ENCODE measurements around the gene MRPL21.
A peak's percentile ranks its signal among the peaks of the same experiment; 100 is the strongest.

MRPL21 gene

DNA sequence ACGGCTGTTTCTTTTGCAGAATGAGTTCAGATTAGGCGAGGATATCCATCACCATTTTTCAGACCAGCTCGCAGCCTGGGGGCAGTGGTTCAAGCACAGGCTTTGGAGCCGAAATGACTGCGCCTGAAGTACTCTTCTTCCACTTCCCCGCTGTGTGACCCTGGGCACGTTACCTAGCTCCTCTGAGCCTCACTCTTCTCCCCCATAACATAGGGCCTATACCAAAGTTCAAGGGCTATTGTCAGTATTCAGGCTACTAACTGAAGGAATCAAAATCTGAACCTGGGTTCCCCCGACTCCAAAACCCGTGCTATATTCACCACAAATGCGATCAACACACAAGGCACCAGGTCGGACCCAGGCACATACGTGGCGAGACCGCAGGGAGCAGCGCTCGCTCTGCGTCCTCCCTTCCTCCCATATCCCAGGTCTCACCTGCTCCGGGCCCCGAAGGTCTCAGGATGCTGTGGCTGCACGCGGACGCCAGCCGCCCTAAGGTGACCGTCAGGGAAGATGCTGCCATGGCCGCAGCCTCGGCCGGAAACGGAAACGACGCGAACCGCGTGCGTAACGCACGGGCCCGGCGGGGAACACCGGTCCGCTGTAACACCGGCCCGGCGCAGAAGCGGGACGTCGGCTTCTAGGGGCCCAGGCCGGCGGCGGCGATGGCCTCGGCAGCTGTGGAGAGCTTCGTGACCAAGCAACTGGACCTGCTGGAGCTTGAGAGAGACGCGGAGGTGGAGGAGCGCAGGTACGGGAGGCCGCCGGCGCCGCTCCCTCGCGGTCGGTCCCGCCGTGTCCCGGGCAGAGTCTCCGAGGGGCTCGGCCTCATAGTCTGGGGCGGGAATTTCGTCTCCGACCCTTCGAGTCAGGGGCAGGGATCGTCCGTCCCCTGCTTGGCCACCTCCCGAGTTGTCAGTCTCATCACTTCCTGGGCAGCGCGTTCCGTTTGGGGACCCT is at the start of gene MRPL21, which contains the start of gene IGHMBP2:
Gene MRPL21 (minus strand): TSS at position 545 of the 960 bp plus-strand sequence. CDS start 22 bp downstream, at position 523.
Gene IGHMBP2 (plus strand): TSS at position 604 of the 960 bp plus-strand sequence. CDS start 62 bp downstream, at position 666.
- DNase-seq, result peak; percentile 95

DNA sequence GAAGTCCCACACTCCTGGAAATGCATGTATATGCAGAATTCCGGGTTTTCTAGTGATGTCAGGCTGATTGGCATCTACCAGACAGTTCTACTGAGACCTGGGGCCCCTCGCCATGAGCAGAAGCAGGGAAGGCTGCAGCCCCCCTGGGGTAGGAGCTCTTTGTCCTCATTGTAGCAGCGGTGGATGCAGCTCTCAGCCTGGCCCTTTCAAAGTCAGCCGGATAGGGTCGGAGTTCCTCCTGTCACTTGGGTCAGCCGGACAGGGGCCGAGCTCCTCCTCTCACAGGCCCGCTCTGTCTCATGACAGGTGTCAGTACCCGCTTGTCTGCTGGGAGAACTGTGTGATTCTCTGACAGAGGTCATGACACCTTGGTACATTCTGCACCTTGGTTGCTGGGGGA is 47.1 kb upstream of the MRPL21 start:
- no peak for DNase-seq

DNA sequence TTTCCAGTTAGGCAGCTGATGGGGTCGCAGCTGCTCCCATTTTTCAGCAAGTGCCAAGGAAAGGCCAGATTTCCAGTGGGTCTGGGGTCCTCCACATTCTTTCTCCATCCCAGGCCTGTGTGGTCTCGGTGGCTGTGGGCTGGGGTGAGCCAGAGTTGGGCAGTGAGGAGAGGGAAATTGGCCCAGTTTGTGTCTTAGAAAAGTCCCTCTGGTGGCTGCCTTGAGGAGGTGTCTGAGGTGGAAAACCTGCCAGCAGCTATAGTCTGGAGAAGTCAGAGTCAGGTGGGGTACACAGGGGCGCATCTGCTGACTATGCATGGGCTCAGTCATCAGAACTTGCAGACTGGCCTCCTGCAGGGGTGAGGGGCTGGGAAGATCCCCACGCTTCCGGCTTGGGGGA is 46.6 kb upstream of the MRPL21 start:
- peak; percentile 59 for DNase-seq

DNA sequence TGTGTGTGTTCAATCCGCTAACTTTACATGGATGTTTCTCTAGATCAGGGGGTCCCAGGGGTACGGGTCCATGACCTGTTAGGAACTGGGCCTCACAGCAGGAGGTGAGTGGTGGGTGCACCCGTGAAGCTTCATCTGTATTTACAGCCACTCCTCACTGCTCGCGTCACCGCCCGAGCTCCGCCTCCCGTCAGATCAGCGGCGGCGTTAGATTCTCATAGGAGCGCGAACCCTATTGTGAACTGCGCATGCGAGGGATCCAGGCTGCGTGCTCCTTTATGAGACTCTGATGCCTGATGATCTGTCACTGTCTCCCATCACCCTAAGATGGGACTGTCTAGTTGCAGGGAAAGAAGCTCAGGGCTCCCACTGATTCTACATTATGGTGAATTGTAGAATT is 45.3 kb upstream of the MRPL21 start:
- no peak for DNase-seq

DNA sequence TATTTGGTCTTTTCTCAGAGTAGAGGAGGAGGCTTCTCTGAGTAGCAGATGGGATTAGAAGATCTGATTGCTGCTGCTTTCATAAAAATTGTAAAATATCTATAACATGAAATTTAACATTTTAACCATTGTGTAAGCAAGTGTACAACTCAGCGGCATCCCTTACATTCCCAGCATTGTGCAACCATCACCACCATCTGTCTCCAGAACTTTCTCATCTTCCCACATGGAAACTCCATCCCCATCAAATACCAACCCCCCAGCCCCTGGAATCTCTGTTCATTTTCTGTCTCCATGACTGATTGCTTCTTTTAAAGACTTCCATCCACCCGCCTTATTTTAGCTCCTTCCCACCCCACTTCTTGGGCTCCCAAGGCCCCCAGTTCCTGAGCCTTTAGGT is 44.9 kb upstream of the MRPL21 start:
- DNase-seq, result no peak

DNA sequence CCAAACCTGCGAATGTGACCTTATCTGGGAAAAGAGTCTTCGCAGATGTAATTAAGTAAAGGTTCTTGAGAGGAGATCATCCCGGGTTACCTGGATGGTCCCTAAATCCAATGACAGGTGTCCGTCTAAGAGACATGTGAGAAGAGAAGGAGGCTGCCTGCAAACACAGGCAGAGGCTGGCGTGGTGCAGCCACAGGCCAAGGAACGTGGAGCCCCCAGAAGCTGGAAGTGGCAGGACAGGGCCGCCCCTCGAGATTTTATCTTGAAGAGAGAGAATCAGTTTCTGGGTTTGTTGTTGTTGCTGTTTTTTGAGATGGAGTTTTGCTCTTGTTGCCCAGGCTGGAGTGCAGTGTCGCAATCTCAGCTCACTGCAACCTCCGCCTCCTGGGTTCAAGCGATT is 43.5 kb upstream of the MRPL21 start:
- no peak for DNase-seq

DNA sequence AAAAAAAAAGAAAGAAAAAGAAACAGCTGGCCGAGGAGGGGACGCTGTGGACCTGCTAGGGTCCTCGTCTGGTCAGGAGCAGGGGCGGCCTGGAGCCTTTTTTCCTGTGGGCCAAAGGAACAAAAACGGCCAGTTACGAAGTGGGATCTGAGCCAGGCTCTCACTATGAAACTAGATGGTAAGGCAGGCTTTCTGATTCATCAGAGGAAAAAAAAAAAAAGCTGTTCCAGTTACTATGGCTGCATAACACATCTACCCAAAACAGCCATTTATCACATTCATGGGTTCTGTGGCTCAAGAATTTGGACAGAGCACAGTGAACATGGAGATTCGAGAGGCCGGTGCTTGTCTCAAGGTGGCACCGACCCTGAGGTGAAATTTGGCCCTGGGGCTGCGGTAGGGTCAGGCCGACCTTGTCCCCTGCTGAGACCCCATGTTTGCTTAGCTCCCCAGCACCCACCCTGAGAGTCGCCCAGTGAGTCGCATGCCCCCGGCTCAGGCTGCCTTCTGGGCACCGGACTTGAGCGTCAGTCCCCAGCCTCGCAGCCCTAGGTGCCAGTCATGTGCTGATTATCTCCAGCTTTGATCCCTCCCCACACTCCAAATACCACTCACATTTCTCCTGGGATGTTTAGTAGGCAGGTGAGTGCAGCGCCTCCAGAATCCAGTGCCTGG is 42.9 kb upstream of the MRPL21 start:
- no peak for DNase-seq

DNA sequence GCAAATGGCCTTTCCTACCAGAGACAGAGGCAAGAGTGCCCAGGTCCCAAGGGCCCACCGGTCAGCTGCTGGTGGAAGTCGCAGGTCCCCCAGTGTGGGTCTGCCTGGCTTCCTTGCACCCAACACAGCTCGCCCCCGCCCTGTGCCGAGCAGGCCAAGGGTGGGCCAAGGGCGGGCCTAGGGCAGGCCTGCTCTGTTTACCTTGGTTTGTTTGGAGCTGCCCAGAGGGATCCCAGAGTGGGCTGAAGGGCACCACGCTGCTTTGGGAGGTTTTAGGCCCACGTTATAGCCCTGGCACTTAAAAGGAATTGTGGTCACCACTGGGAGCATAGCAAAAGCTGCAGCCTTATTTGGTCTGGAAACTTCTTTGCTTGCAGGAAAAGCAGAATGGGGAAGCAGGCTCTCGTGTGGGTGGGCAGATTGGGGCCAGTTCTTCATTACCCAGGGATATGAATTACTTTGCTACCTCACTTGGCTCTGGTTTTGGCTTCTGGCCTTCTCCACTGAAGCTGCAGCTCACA is 39.2 kb upstream of the MRPL21 start:
- DNase-seq, result no peak

DNA sequence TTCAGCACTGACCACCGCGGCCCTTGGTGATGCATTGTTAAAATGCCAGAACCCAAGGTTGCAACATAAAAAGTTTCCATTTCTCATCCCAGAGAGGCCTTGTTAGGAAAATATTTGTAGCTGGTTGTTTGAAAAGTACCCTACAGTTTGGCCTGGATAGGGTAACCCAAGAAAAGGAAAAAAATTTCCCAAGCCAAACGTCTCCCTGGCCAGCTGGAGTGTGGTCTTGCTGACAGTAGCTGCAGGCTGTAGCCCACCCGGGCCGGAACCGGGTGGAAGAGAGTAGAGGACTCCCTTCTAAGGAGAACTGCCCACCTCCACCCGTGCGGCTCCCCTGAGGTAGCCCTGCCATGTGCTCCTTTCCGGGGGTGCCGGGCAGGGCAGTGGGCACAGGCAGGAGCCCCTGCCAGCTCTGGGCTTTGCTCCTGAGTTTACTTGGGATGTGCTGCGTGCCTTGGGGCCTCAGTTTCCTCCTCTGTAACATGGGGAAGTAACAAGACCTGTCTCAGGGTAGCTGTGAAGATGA is 38.5 kb upstream of the MRPL21 start:
- DNase-seq, result no peak

DNA sequence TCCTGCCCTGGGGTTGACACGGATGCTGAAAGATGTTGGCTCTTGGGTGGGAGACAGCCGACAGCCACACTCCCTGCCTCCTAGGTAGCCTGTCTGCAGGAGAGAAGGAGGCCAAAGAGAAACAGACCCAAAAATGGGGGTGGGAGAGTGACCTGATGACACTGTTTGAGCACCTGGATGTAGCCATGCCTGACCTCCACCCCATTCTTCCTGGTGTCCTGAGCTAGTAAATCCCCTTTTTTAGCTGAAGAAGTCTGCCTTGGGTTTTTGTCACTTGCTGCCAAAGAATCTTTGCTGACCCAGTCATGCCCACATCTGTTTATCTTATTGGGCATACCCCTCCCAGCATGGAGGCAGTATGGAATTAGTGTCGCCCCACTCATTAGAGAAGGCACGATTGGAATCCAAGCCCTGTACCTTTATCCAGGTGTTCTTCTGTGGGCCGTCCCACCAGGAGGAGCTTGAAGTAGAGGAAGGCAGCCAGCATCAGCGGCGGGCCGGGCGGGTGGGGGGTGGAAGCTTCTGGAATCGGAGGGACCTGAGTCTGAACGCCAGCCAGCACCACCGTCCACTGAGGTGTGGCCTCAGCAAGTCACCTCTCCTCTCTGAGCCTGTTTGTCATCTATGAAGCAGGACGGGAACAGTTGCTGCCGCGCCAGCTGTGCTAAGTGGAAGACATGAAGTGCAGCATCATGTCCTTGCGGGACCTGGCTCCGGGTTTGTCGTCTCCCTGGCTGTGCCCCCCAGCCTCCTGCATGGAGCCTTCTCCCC is 37.9 kb upstream of the MRPL21 start:
- no peak for DNase-seq

DNA sequence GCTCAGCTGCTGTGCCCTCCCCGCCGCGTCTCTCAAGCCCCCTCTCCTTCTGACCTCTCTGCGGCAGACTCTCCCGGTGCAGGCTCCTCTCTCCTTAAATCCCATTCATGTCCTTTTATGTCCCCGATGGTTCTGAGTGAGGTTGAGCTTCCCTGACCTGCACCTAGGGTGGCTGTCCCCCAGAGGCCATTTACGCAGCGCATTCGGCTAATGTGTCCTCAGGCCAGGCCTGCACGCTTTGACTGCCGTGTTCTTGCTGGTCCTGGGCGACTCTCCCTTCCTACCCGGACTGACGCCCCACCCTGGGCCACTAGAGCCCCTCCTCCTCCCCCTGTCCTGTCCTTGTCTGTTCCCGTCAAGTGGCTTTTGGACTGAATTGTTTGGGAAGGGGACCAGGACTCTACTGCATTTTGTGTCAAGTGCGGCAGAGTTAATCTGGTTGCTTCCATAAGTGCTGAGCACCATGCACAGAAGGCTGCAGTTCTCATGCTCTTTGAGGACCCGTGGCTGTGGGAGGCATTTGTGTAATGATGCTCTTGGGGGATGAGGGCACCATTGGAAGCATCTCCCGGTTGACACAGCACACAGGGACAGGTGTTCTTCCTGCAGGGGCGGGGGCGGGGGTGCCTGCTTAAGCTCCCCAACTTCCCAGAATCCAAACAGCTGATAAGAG is 37.2 kb upstream of the MRPL21 start:
- no peak for DNase-seq

DNA sequence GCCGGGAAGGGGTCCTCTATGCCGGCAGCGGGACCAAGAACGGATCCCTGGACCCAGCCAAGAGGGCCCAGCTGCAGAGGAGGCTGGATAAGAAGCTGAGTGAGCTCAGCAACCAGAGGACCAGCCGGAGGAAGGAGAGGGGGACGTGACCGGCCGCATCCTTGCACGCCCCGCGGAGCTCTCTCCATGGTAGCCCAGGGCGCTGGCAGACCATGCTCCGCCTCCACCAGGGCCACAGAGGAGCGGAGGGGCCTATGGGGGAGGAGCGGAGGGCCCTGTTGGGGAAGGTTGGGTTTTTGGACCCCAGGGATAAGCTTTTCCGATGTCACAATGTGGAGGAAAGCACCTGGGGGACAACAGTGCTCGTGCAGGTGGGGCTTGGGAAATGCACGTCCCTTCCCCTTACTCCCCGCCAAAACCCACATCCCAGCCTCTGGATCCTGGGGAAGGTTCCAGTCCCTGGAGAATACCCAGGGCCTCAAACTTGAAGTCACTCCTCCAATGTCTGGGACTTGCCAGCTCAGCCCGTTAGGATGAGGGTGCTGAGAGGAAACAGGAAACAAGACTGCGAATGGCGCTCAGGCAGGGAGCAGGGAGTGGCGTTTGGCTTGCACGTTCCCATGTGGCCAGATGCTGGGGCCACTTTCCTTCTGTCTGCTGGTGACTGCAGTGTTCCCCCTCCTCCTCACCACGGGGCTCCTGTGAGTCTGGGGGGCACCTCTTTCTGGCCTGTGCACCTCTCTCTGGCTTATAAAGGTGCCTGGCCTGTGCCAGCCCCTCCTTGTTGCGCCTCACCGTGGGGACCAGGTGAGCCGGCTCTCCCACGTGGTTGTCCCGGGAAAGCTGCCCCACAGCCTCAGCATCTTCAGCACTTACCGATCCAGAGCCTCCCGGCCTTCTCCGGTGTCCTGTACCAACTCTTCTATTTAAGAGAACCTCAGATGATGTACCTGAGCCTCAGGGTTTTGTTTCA is 36.2 kb upstream of the MRPL21 start:
- no peak for DNase-seq

DNA sequence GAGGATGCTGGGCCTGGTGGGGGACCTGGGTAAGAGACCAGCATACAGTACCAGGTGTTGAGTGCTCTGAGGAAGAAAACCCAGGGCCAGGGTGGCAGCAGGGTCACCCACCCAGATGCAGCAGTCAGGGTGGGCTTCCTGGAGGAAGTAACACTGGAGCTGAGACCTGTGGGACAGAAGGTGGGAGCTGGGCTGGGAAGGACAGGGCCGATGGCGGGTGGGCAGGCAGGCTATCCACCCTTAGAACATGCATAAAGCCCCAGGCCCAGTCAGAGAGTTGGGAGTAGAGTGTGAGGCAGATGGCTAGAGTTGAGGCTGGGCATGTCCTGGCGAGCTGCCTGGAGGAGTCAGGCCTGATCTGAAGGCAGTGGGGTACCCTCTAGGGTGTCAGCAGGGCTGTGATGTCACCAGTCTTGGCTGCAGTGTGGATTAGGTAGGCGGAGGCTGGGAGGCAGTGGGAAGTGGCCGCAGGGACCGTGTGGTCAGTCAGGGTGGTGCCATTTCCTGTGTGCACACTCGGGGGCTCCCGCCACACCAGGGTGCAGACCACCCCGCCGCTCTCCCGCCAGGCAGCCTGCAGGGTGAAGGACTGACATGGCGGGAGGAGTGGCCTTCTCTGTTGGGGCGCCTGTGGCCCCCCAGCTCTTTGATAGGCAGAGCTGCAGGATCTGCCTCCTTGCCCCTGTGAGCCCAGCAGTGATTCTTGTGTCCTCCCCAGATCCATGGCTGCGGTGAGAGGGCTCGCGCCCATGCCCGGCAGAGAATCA is 35.4 kb upstream of the MRPL21 start:
- DNase-seq, result no peak

DNA sequence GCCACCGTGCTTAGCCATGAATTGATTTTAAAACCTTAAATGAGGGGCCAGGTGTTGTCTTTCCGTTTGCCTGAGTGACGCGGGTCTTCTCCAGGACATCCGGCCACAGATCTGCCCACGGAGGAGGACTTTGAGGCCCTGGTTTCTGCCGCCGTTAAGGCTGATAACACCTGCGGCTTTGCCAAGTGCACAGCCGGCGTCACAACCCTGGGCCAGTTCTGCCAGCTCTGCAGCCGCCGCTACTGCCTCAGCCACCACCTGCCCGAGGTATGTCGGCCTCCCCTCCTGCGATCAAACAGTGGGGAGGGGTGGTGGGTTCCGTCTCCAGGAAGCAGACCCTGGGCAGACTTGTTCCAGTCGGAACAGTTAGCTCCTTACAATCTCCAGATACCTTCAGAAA is 34.5 kb upstream of the MRPL21 start:
- DNase-seq, result no peak

DNA sequence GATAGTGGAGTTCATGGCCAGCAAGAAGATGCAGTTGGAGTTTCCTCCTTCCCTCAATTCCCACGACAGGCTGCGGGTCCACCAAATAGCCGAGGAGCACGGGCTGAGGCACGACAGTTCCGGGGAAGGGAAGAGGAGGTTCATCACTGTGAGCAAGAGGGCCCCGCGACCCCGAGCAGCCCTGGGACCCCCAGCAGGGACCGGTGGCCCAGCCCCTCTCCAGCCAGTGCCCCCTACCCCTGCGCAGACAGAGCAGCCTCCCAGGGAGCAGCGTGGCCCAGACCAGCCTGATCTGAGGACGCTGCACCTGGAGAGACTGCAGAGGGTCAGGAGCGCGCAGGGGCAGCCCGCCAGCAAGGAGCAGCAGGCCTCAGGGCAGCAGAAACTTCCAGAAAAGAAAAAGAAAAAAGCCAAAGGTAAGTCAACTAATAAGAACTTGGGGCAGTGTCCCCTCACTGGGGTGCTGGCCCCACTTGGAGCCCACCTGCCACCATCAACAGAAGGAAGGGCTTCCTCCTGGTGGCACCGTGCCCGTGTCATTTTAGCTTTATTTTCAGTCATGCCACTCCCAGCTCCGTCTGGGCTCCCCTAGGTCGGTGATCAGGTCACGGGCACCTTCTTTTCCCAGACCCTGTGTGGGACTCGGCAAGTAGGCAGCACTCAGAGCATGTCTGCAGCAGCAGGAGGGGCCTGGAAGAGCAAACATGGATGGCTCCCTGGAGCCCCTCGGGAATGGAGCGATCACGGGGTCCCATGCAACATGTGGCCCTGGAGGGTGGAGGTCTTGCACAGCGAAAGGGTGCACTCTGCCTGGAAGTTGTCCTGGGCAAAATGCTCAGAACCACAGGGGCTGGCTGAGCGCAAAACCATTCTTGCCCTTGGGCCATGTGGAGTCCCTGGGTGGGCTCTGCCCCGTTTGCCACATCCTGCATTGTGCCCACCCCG is 33.3 kb upstream of the MRPL21 start:
- no peak for DNase-seq

DNA sequence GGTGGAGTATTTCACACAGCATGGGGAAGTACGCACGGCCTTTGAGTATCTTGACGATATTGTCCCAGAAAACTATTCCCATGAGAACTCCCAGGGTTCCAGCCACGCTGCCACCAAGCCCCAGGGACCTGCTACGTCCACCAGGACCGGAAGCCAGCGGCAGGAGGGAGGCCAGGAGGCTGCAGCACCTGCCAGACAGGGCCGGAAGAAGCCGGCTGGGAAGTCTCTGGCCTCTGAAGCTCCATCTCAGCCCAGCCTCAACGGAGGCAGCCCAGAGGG is 32.7 kb upstream of the MRPL21 start:
- DNase-seq, result no peak

DNA sequence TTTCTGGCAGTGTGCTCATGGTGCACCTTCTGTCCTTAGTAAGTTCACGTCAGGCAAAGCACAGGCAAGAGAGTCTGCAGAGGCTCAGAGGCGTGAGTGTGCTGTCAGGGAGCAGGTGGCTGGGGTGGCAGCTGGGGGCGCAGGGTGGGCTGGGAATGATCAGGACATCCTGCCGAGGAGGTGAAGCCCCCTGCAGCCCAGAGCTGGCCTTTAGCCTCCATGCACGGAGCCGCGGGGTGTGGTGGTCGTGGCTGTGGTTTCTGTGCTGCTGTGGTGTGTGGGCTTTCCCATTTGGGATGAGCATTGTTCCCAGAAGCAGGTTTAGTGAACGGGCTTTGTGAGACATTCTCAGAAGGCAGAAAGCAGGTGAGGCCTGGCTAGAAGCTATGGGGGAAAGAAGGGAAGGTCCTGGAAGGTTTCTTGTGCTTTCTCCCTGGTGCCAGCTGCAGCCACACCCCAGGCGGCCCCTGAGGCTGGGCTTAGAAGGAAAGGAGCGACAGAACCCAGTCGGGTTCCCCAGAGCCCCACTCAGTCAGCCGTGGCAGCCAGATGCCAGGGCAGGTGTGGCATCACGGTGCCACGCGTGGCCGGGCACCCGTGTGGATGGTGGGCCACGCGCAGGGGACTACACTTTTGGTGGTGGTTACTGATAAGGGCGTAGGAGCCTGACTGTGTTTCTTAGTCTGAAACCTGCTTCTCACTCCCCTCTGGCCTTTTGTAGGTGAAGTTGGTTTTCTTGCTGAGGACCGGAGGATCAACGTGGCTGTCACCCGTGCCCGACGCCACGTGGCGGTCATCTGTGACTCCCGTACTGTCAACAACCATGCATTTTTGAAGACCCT is 32.1 kb upstream of the MRPL21 start:
- no peak for DNase-seq

DNA sequence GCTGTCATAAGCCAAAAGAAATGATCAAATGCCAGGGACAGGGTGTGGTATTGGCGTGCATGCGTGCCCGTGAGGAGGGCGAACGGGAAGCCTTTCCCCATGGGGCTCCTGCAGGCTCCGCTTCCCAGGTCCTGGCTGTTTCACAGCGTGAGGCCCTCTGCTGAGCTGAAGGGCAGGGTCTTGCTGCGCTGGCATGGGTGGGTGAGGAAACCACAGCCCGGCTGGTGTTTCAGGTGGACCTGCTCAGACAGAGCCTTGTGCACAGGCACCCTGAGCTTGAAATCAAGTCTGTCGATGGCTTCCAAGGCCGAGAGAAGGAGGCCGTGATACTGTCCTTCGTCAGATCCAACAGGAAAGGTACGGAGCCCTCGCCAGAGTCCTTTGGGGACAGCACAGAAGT is 31.4 kb upstream of the MRPL21 start:
- no peak for DNase-seq

Data from RPMI8226 (cell line).